GM21390 (cell line): ENCODE results near the gene M6PR.

Source experiments
- ATAC-seq: cut with Tn5 transposase; IDR thresholded peaks from one replicate; pipeline ENCODE4 v1.9.1; 2021; ENCODE audit not compliant: unreplicated experiment

Gene M6PR

GRCh38 chr12:8949342-8950220 is at the start of gene M6PR:
Gene M6PR (minus strand): TSS chr12:8949645. CDS start chr12:8946404, 3,241 bp downstream.
- peak; percentile 86 for ATAC-seq

- ATAC-seq = peak; percentile 98
These were observed 47.4 kb upstream of the M6PR start for GRCh38 chr12:8996682-8997405.

GRCh38 chr12:8995021-8995775 is 45.8 kb upstream of the M6PR start:
- no peak for ATAC-seq

GRCh38 chr12:8993827-8994226 is 44.4 kb upstream of the M6PR start:
- no peak for ATAC-seq

GRCh38 chr12:8991371-8992345 is 42.2 kb upstream of the M6PR start:
- ATAC-seq = no peak

GRCh38 chr12:8989413-8989812 is 40.0 kb upstream of the M6PR start, which contains the start of gene KLRG1:
Gene KLRG1 (plus strand): TSS chr12:8989546. CDS start chr12:8989636, 90 bp downstream.
- no peak for ATAC-seq

- no peak for ATAC-seq
These were observed 38.2 kb upstream of the M6PR start for GRCh38 chr12:8987685-8988084.

- ATAC-seq = no peak
These were observed 37.7 kb upstream of the M6PR start for GRCh38 chr12:8987163-8987562.

GRCh38 chr12:8985213-8985754 is 35.8 kb upstream of the M6PR start:
- ATAC-seq = no peak

- no peak for ATAC-seq
These were observed 30.7 kb upstream of the M6PR start for GRCh38 chr12:8980137-8980536.

GRCh38 chr12:8970432-8970831 is 21.0 kb upstream of the M6PR start:
- ATAC-seq = no peak

- ATAC-seq = no peak
These were observed 20.5 kb upstream of the M6PR start for GRCh38 chr12:8969861-8970411.

- ATAC-seq = no peak
These were observed 19.3 kb upstream of the M6PR start for GRCh38 chr12:8968761-8969160.

GRCh38 chr12:8960176-8960575 is 10.7 kb upstream of the M6PR start:
- ATAC-seq = no peak

GRCh38 chr12:8958066-8958465 is 8.6 kb upstream of the M6PR start:
- ATAC-seq = no peak

- ATAC-seq = no peak
These were observed 8.1 kb upstream of the M6PR start for GRCh38 chr12:8957561-8957960.

- ATAC-seq = no peak
These were observed 7.3 kb upstream of the M6PR start for GRCh38 chr12:8956772-8957171.

GRCh38 chr12:8956073-8956472 is 6.6 kb upstream of the M6PR start:
- no peak for ATAC-seq

GRCh38 chr12:8953773-8954402 is 4.4 kb upstream of the M6PR start:
- ATAC-seq = no peak
